Measurements from ENCODE around the gene CLDN1.

DNA sequence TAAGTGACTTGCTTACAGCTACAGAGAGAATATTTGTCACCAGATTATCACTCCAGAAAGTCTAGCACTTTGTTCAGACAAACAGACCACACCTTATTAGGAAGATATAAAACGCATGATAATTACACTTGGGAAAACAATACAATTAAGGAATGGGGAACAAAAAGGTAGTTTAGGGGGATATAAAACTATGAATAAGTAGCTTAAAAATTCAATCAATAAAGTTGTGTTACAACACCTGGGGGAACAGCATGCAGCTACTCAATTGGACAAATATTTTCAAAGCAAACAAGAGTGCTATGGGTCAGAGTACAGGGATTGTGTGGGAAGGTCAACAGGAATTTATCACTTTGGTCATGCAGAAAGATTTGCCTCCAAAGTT, 15.1 kb downstream of the CLDN1 start:
- TF ChIP-seq, protein P1, sequence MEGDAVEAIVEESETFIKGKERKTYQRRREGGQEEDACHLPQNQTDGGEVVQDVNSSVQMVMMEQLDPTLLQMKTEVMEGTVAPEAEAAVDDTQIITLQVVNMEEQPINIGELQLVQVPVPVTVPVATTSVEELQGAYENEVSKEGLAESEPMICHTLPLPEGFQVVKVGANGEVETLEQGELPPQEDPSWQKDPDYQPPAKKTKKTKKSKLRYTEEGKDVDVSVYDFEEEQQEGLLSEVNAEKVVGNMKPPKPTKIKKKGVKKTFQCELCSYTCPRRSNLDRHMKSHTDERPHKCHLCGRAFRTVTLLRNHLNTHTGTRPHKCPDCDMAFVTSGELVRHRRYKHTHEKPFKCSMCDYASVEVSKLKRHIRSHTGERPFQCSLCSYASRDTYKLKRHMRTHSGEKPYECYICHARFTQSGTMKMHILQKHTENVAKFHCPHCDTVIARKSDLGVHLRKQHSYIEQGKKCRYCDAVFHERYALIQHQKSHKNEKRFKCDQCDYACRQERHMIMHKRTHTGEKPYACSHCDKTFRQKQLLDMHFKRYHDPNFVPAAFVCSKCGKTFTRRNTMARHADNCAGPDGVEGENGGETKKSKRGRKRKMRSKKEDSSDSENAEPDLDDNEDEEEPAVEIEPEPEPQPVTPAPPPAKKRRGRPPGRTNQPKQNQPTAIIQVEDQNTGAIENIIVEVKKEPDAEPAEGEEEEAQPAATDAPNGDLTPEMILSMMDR (IDR thresholded peaks at IDR 0.05) = no peak
- no peak for TF ChIP-seq POLR2A (IDR thresholded peaks at IDR 0.05)
